Measurements from ENCODE around the gene RAB11B. TPM values are rescaled to one million over a fixed set of nuclear protein-coding genes. Genes with fewer than 3 reads are reported as not detected.

The RAB11B gene
- total and polyA plus RNA-seq, 2 of the 13 experiments (the other 11 are each of a cell fraction or from before 2014, with no cell fraction given), result 6.0 to 28.4 TPM

- TF ChIP-seq PHF21A (CRISPR knock-in tag; IDR thresholded peaks at IDR 0.05) (no peak), ZNF331 (CRISPR knock-in tag; IDR thresholded peaks at IDR 0.05) (no peak), ZNF75D (CRISPR knock-in tag; IDR thresholded peaks at IDR 0.05; ENCODE audit: borderline replicate concordance) (no peak), FUBP1 (CRISPR knock-in tag; IDR thresholded peaks at IDR 0.05; ENCODE audit: borderline replicate concordance) (no peak), CHCHD3 (CRISPR knock-in tag; IDR thresholded peaks at IDR 0.05) (no peak), HNRNPK (IDR thresholded peaks at IDR 0.05; ENCODE audit: low read depth, low read length, poor library complexity, severe bottlenecking) (peak; percentile 50), POLR2AphosphoS2 (IDR thresholded peaks at IDR 0.05; ENCODE audit: low read depth, low read length) (peak; percentile 49; the same call in 1 of the 2 replicates), DMAP1 (CRISPR knock-in tag; IDR thresholded peaks at IDR 0.05) (no peak), ZFY (CRISPR knock-in tag; IDR thresholded peaks at IDR 0.05) (no peak; the same call in 1 of the 2 replicates), FOXJ3 (CRISPR knock-in tag; IDR thresholded peaks at IDR 0.05; ENCODE audit: borderline replicate concordance) (no peak), RELA (CRISPR knock-in tag; IDR thresholded peaks at IDR 0.05) (no peak), ARNT2 (CRISPR knock-in tag; IDR thresholded peaks at IDR 0.05; ENCODE audit: low read depth) (0 out of 2 replicates have a peak, but pooled peaks have one; percentile 11), ZNF382 (CRISPR knock-in tag; IDR thresholded peaks at IDR 0.05; ENCODE audit: borderline replicate concordance) (no peak), ZNF160 (CRISPR knock-in tag; IDR thresholded peaks at IDR 0.05) (no peak), ZNF24 (IDR thresholded peaks at IDR 0.05) (no peak), ZNF543 (CRISPR knock-in tag; IDR thresholded peaks at IDR 0.05) (no peak), YEATS4 (CRISPR knock-in tag; IDR thresholded peaks at IDR 0.05; ENCODE audit: borderline replicate concordance) (no peak), POLR2A (IDR thresholded peaks at IDR 0.05; ENCODE audit: insufficient read depth in 1 of 2, low read depth in 2 of 2, low read length in 2 of 2) (peak; percentile 8 to 38; a peak in 2 of 4 replicates), MAX (IDR thresholded peaks at IDR 0.05) (no peak), NFE2L1 (CRISPR knock-in tag; IDR thresholded peaks at IDR 0.05; ENCODE audit: borderline replicate concordance) (no peak), PHF20 (CRISPR knock-in tag; IDR thresholded peaks at IDR 0.05) (no peak), ZNF770 (CRISPR knock-in tag; IDR thresholded peaks at IDR 0.05) (no peak), ZBTB37 (CRISPR knock-in tag; IDR thresholded peaks at IDR 0.05) (no peak)
Measured at GRCh38 chr19:8390617-8390981, 439 bp downstream of the RAB11B start (continued).
